Measurements from ENCODE around the gene CFAP99.

GRCh38 chr4:2511645-2512131, 92.9 kb downstream of the CFAP99 start:
- TF ChIP-seq EZH2phosphoT487 (IDR thresholded peaks at IDR 0.05; ENCODE audit: unreplicated experiment) (no peak), CTCF (conservative IDR thresholded peaks at IDR 0.05; ENCODE audit: low read depth in 2 of 2) (no peak), EZH2 (IDR thresholded peaks at IDR 0.05; ENCODE audit: low read depth, unreplicated experiment) (no peak), REST (IDR thresholded peaks at IDR 0.05; ENCODE audit: unreplicated experiment) (no peak), POLR2AphosphoS5 (IDR thresholded peaks at IDR 0.05; ENCODE audit: low read depth) (no peak), JUNB (IDR thresholded peaks at IDR 0.05; ENCODE audit: unreplicated experiment) (no peak)

Measured in GM23338 (cell line).